GM18505 (cell line): ENCODE results near the gene ARAP1.

Experiments used
- ATAC-seq: cut with Tn5 transposase; IDR thresholded peaks from one replicate; pipeline ENCODE4 v1.9.1; 2021; ENCODE audit not compliant: unreplicated experiment
- POLR2A ChIP-seq: IDR thresholded peaks from 4 replicates; pipeline ENCODE4 v1.6.1; 2011; ENCODE audit warnings: borderline replicate concordance; ENCODE audit not compliant: insufficient read depth, insufficient read length; ENCODE audit errors: extremely low read depth

Gene ARAP1

GRCh38 chr11:72762641-72763304 lies 10.6 kb upstream of the ARAP1 start:
- no peak for ATAC-seq
- no peak for TF ChIP-seq POLR2A

- no peak for TF ChIP-seq POLR2A
- ATAC-seq: no peak
Observed at GRCh38 chr11:72760539-72761405, 8.6 kb upstream of the ARAP1 start.

- no peak for ATAC-seq
- TF ChIP-seq POLR2A: no peak
Observed at GRCh38 chr11:72759468-72759985, 7.3 kb upstream of the ARAP1 start.

- ATAC-seq: no peak
- no peak for TF ChIP-seq POLR2A
Observed at GRCh38 chr11:72758690-72759389, 6.6 kb upstream of the ARAP1 start.

GRCh38 chr11:72758304-72758689 lies 6.1 kb upstream of the ARAP1 start:
- no peak for TF ChIP-seq POLR2A
- ATAC-seq: no peak

- TF ChIP-seq POLR2A: no peak
Observed at GRCh38 chr11:72755713-72756285, 3.6 kb upstream of the ARAP1 start.

GRCh38 chr11:72754544-72755155 lies 2.4 kb upstream of the ARAP1 start:
- TF ChIP-seq POLR2A: no peak
- ATAC-seq: no peak

More at GRCh38 chr11:72755713-72756285, 3.6 kb upstream of the ARAP1 start:
- ATAC-seq: no peak

- TF ChIP-seq POLR2A: no peak
- no peak for ATAC-seq
Observed at GRCh38 chr11:72754149-72754543, 1.9 kb upstream of the ARAP1 start.

GRCh38 chr11:72753341-72754148 lies 1.3 kb upstream of the ARAP1 start:
- no peak for TF ChIP-seq POLR2A
- no peak for ATAC-seq

GRCh38 chr11:72751116-72752087 lies 806 bp downstream of the ARAP1 start:
- no peak for ATAC-seq
- TF ChIP-seq POLR2A: no peak

- no peak for TF ChIP-seq POLR2A
- ATAC-seq: no peak
Observed at GRCh38 chr11:72750556-72751115, 1.6 kb downstream of the ARAP1 start.
